OCI-LY1 (cell line): Measurements from ENCODE around the gene TYK2.

Experiments used
- H2AFZ ChIP-seq: fragments of 200-600 bp; sonication (generic), shearing (Covaris generic); 2 replicates; pipeline ENCODE4 v1.6.0; 2014; ENCODE audit warnings: antibody characterized with exemption, mild to moderate bottlenecking, low read length
- H3F3A ChIP-seq: fragments of 200-600 bp; sonication (generic), shearing (Covaris generic); 2 replicates; pipeline ENCODE4 v1.6.0; 2014; ENCODE audit warnings: mild to moderate bottlenecking, antibody characterized with exemption, low read length, moderate library complexity; ENCODE audit not compliant: insufficient read depth
- H3K27ac ChIP-seq: fragments of 200-600 bp; sonication (generic); 2 replicates; pipeline ENCODE4 v1.5.1; 2014; ENCODE audit warnings: low read length, mixed run types, mild to moderate bottlenecking, low read depth; ENCODE audit not compliant: poor library complexity, severe bottlenecking
- H3K27me3 ChIP-seq: fragments of 200-600 bp; sonication (generic); 2 replicates; pipeline ENCODE4 v1.6.0; 2014; ENCODE audit warnings: antibody characterized with exemption, mild to moderate bottlenecking, low read length, moderate library complexity; ENCODE audit not compliant: insufficient read depth
- H3K36me3 ChIP-seq: fragments of 200-600 bp; sonication (generic); 2 replicates; pipeline ENCODE4 v1.6.1; 2014; ENCODE audit warnings: mild to moderate bottlenecking, antibody characterized with exemption, low read length, moderate library complexity, mixed read lengths; ENCODE audit not compliant: insufficient read depth
- H3K4me1 ChIP-seq: fragments of 200-600 bp; sonication (generic); 2 replicates; pipeline ENCODE4 v1.5.1; 2014; ENCODE audit warnings: mild to moderate bottlenecking, low read length, moderate library complexity; ENCODE audit not compliant: insufficient read depth, severe bottlenecking
- H3K4me2 ChIP-seq: fragments of 200-600 bp; sonication (generic), shearing (Covaris generic); 2 replicates; pipeline ENCODE4 v1.6.1; 2014; ENCODE audit warnings: low read length
- H3K4me3 ChIP-seq: fragments of 200-600 bp; sonication (generic); 2 replicates; pipeline ENCODE4 v1.5.1; 2014; ENCODE audit warnings: low read length, low read depth, mild to moderate bottlenecking, mixed read lengths; ENCODE audit not compliant: poor library complexity, severe bottlenecking
- H3K79me2 ChIP-seq: fragments of 200-600 bp; shearing (Covaris generic); 2 replicates; pipeline ENCODE4 v1.6.1; 2016; ENCODE audit warnings: mixed run types, low read length, mixed read lengths; ENCODE audit not compliant: insufficient read depth
- H3K9ac ChIP-seq: fragments of 200-600 bp; sonication (generic), shearing (Covaris generic); 2 replicates; pipeline ENCODE4 v1.6.1; 2014; ENCODE audit warnings: mild to moderate bottlenecking, low read length, mixed read lengths
- H3K9me2 ChIP-seq: fragments of 200-600 bp; sonication (generic), shearing (Covaris generic); 2 replicates; pipeline ENCODE4 v1.6.1; 2014; ENCODE audit warnings: low read depth, mild to moderate bottlenecking, low read length, mixed read lengths
- H3K9me3 ChIP-seq: fragments of 200-600 bp; shearing (Covaris generic); 2 replicates; pipeline ENCODE4 v1.6.1; 2014; ENCODE audit warnings: low read length, mixed read lengths
- H4K20me1 ChIP-seq: fragments of 200-600 bp; sonication (generic), shearing (Covaris generic); 2 replicates; pipeline ENCODE4 v1.6.0; 2016; ENCODE audit warnings: mild to moderate bottlenecking, low read length; ENCODE audit not compliant: insufficient read depth
- CTCF ChIP-seq: fragments of 200-600 bp; sonication (generic), shearing (Covaris generic); IDR thresholded peaks from 2 replicates; pipeline ENCODE4 v1.5.1; 2017; ENCODE audit warnings: mild to moderate bottlenecking, antibody characterized with exemption, low read length, moderate library complexity, mixed read lengths
- EZH2 ChIP-seq: fragments of 200-600 bp; sonication (generic), shearing (Covaris generic); IDR thresholded peaks from 2 replicates; pipeline ENCODE4 v1.8.0; 2017; ENCODE audit warnings: borderline replicate concordance, mixed run types, mild to moderate bottlenecking, antibody characterized with exemption, low read length, moderate library complexity, mixed read lengths

Gene TYK2

DNA sequence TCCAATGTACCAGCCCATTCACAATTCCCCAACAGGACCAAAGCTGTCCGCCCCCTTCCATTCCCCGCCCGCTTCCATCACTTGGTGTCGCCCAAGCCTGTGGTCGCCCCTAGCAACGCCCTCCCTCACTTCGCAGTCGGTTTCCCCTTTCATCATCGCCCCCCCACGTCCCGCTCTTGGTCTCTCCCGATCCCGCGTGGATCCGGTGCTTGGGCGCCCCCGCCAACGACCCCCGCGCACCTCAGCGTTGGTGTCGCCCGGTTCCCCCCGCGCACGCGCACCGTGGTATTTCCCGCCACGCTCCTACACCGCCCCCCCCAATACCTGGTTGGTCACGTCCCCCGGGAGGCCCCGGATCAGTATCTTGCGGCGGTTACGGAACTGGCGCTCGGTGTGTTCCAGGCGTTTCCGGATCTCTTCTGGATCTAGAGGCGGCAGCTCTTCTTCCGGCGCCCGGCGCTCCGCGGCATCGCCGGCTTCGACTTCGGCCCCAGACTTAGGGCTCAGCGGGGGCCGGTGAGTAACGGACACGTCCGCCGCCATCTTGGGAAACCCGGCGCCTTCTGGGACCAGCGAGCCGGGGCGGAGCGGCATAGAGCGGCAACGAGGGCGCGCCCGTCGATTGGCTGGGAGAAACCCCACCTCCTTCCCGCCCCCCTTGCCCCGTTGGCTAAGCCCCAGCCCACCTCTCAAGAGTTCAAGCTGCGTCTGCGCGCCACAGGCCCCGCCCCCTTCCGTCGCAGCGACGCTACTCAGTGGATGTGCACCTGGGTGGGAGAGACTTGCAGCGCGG is 47.2 kb downstream of the TYK2 start, which contains the start of gene RAVER1:
RAVER1 (minus strand) TSS at position 565 of the 793 bp plus-strand sequence; CDS start at position 543, 22 bp downstream.
- peak within 1 kb of the TSS; percentile 77 for H3K27ac ChIP-seq
- peaks cover 14% of the 10 kb centered on the region for H3K79me2 ChIP-seq
- H3F3A ChIP-seq = no peaks in the 10 kb centered on the region
- H3K9me2 ChIP-seq = no peaks in the 10 kb centered on the region
- H3K27me3 ChIP-seq = no peaks in the 10 kb centered on the region
- TF ChIP-seq EZH2 = no peak
- TF ChIP-seq CTCF = no peak
- peaks cover 29% of the 10 kb centered on the region for H3K4me1 ChIP-seq
- no peaks in the 10 kb centered on the region for H3K9me3 ChIP-seq
- no peaks in the 10 kb centered on the region for H4K20me1 ChIP-seq
- H3K36me3 ChIP-seq = peaks cover 38% of the 10 kb centered on the region
- H3K4me3 ChIP-seq = peak within 1 kb of the TSS; percentile 72
- H3K4me2 ChIP-seq = peak within 1 kb of the TSS; percentile 92
- no peak within 1 kb of the TSS for H2AFZ ChIP-seq
- H3K9ac ChIP-seq = peak within 1 kb of the TSS; percentile 82

GRCh38 chr19:10332158-10332964 is 48.0 kb downstream of the TYK2 start:
- Histone ChIP-seq H3K27me3 (no peaks in the 10 kb centered on the region), H3K79me2 (peaks cover 14% of the 10 kb centered on the region), H3K4me2 (peak overlapping the region; percentile 84), H4K20me1 (no peaks in the 10 kb centered on the region), H3K36me3 (peaks cover 46% of the 10 kb centered on the region), H3K27ac (peak overlapping the region; percentile 77), H3K4me1 (peaks cover 29% of the 10 kb centered on the region), H3F3A (no peaks in the 10 kb centered on the region), H3K9me3 (no peaks in the 10 kb centered on the region), H3K9ac (peak overlapping the region; percentile 82), H3K9me2 (no peaks in the 10 kb centered on the region), H2AFZ (no peak overlapping the region), H3K4me3 (peak overlapping the region; percentile 72)
- no peak for TF ChIP-seq EZH2

DNA sequence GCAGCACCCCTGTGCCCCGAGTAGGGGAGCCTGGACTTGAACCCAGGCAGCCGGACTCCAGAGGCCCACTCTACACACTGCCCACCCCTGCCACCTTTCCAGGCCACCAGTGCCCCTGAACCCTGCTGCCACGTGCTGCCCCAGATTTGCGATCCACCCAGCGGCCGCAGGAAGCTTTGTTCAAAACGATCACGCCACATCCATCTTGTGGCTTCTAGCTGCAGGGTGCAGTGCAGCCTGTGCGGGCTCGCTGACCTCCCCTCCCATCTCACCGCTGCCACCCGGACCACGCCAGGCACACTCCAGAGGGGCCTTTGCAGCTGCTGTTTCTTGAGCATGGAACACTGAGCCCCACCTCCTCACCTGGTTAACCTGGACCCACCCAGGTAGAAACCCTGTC is 50.8 kb downstream of the TYK2 start:
- H3F3A ChIP-seq = no peaks in the 10 kb centered on the region; the same call in 1 of the 2 replicates
- TF ChIP-seq EZH2 = no peak
- TF ChIP-seq CTCF = no peak
- no peak overlapping the region for H3K4me3 ChIP-seq
- no peak overlapping the region for H3K27ac ChIP-seq
- H2AFZ ChIP-seq = no peak overlapping the region
- H3K36me3 ChIP-seq = peaks cover 73% of the 10 kb centered on the region
- no peaks in the 10 kb centered on the region for H3K9me2 ChIP-seq
- no peaks in the 10 kb centered on the region for H4K20me1 ChIP-seq
- peaks cover 14% of the 10 kb centered on the region for H3K79me2 ChIP-seq
- H3K9me3 ChIP-seq = no peaks in the 10 kb centered on the region
- no peak overlapping the region for H3K4me2 ChIP-seq
- peaks cover 34% of the 10 kb centered on the region for H3K4me1 ChIP-seq
- H3K27me3 ChIP-seq = no peaks in the 10 kb centered on the region
- H3K9ac ChIP-seq = no peak overlapping the region
